Keratinocyte (primary cell): Measurements from ENCODE around the gene GFY. TPM values are rescaled to one million over a fixed set of nuclear protein-coding genes. Genes with fewer than 3 reads are reported as not detected.

Source experiments
- DNase-seq: peaks from one replicate; pipeline ENCODE4 v3.0.0-alpha.2; 2011; ENCODE audit warnings: low read depth, missing footprints, low spot score
- FAIRE-seq: peaks from 2 replicates; lab custom pipeline; 2011; peaks lifted over from hg19 to GRCh38; lab: Jason Lieb, UNC
- H2AFZ ChIP-seq: 2 replicates; pipeline ENCODE4 v1.6.0; 2012; ENCODE audit warnings: low read length, control low read depth, inconsistent platforms; ENCODE audit not compliant: control insufficient read depth
- H3K27ac ChIP-seq: 2 replicates; pipeline ENCODE4 v1.5.1; 2011; ENCODE audit warnings: low read length; ENCODE audit not compliant: control insufficient read depth, insufficient read depth
- H3K27me3 ChIP-seq: 3 replicates; pipeline ENCODE4 v1.6.0; 2011; ENCODE audit warnings: low read length; ENCODE audit not compliant: control insufficient read depth, insufficient read depth; ENCODE audit errors: extremely low read depth
- H3K36me3 ChIP-seq, 2 experiments: 2 replicates in 1 of 2; 3 replicates in 1 of 2; pipeline ENCODE4 v1.5.1; 2011; ENCODE audit warnings: low read length in 2 of 2, mild to moderate bottlenecking in 1 of 2; ENCODE audit not compliant: control insufficient read depth in 2 of 2, insufficient read depth in 2 of 2; ENCODE audit errors: extremely low read depth in 1 of 2
- H3K4me1 ChIP-seq: 3 replicates; pipeline ENCODE4 v1.5.1; 2011; ENCODE audit warnings: low read length; ENCODE audit not compliant: control insufficient read depth, insufficient read depth; ENCODE audit errors: extremely low read depth
- H3K4me2 ChIP-seq: 3 replicates; pipeline ENCODE4 v1.6.0; 2011; ENCODE audit warnings: low read depth, low read length; ENCODE audit not compliant: control insufficient read depth, insufficient read depth; ENCODE audit errors: extremely low read depth
- H3K4me3 ChIP-seq, 3 experiments: fragments of 200-600 bp in 1 of 3; sonication (generic) in 1 of 3; 2 replicates in 2 of 3; 3 replicates in 1 of 3; pipeline ENCODE4 v1.5.1; 2011 to 2016; ENCODE audit warnings: low read length in 3 of 3, mild to moderate bottlenecking in 3 of 3, control low read depth in 2 of 3, inconsistent platforms in 1 of 3, low read depth in 1 of 3, mixed read lengths in 1 of 3, mixed run types in 1 of 3, moderate library complexity in 1 of 3; ENCODE audit not compliant: control insufficient read depth in 2 of 3, insufficient read depth in 2 of 3; ENCODE audit errors: extremely low read depth in 1 of 3
- H3K79me2 ChIP-seq: 2 replicates; pipeline ENCODE4 v1.6.0; 2012; ENCODE audit warnings: low read length; ENCODE audit not compliant: control insufficient read depth, insufficient read depth
- H3K9ac ChIP-seq: 3 replicates; pipeline ENCODE4 v1.6.0; 2011; ENCODE audit warnings: low read length; ENCODE audit not compliant: control insufficient read depth, insufficient read depth; ENCODE audit errors: extremely low read depth
- H3K9me1 ChIP-seq: 3 replicates; pipeline ENCODE4 v1.6.0; 2011; ENCODE audit warnings: low read length; ENCODE audit not compliant: control insufficient read depth, insufficient read depth; ENCODE audit errors: extremely low read depth
- H3K9me3 ChIP-seq: 2 replicates; pipeline ENCODE4 v1.5.1; 2012; ENCODE audit warnings: low read depth, low read length; ENCODE audit not compliant: control insufficient read depth
- H4K20me1 ChIP-seq: 3 replicates; pipeline ENCODE4 v1.6.0; 2011; ENCODE audit warnings: low read length; ENCODE audit not compliant: control insufficient read depth, insufficient read depth; ENCODE audit errors: extremely low read depth
- CTCF ChIP-seq, 3 experiments: IDR thresholded peaks in 1 of 3; conservative IDR thresholded peaks in 1 of 3; optimal IDR thresholded peaks in 1 of 3; 2 replicates in 2 of 3; 3 replicates in 1 of 3; pipeline versions ENCODE3 to v1.5.1; 2011; ENCODE audit warnings: low read length in 3 of 3, mild to moderate bottlenecking in 3 of 3, moderate library complexity in 2 of 3, control low read depth in 1 of 3, inconsistent platforms in 1 of 3; ENCODE audit not compliant: insufficient read depth in 2 of 3; ENCODE audit errors: extremely low read depth in 1 of 3
- EZH2 ChIP-seq: IDR thresholded peaks from one replicate; pipeline ENCODE4 v1.6.1; 2012; ENCODE audit warnings: inconsistent platforms, mild to moderate bottlenecking, low read length, moderate library complexity
- dilution Hi-C: fragments of 300-500 bp; cut with MboI; formaldehyde crosslinking; loops from one replicate; pipeline ENCODE4 v1.7.0; 2020; ENCODE audit warnings: low sequenced_read_pairs; ENCODE audit not compliant: extremely low pct_ligation_motif_present
- polyA plus RNA-seq, 5 experiments: library from polyadenylated mRNA; depleted of rRNA in 3 of 5; stranded (reverse) in 3 of 5; stranded (forward) in 1 of 5; unstranded in 1 of 5; fragments of >200 nt; gene quantifications; 1 replicate in 1 of 5; 2 replicates in 3 of 5; 3 replicates in 1 of 5; pipeline versions ENCODE4 v1.2.1 to v1.2.3, GENCODE V29; 2011 to 2012; ENCODE audit warnings: missing spikeins in 2 of 5, low read depth in 1 of 5, low replicate concordance in 1 of 5

The GFY gene
- polyA plus RNA-seq, 1 donor (not counting 4 experiments of a cell fraction or from before 2014, with no cell fraction given), result not detected

GRCh38 chr19:49403404-49404187, 21.6 kb upstream of the GFY start:
- H3K27me3 ChIP-seq, result peaks cover 4% of the 10 kb centered on the region
- H3K9ac ChIP-seq, result no peak overlapping the region
- no peak for FAIRE-seq
- no peak overlapping the region for H3K4me3 ChIP-seq
- H3K9me3 ChIP-seq, result no peaks in the 10 kb centered on the region
- no peak overlapping the region for H2AFZ ChIP-seq
- H3K4me2 ChIP-seq, result no peak overlapping the region
- no peaks in the 10 kb centered on the region for H4K20me1 ChIP-seq
- no peak for DNase-seq
- H3K27ac ChIP-seq, result no peak overlapping the region
- dilution Hi-C loops, result no loop called here
- H3K4me1 ChIP-seq, result peaks cover under 1% of the 10 kb centered on the region
- TF ChIP-seq EZH2, result no peak
- TF ChIP-seq CTCF (optimal IDR thresholded peaks at IDR 0.05 in 1 of 3, IDR thresholded peaks at IDR 0.05 in 1 of 3, conservative IDR thresholded peaks at IDR 0.05 in 1 of 3; ENCODE audit: extremely low read depth in 1 of 3, insufficient read depth in 2 of 3, low read length in 3 of 3), result no peak
- H3K79me2 ChIP-seq, result no peaks in the 10 kb centered on the region
- H3K36me3 ChIP-seq, result no peaks in the 10 kb centered on the region
- no peaks in the 10 kb centered on the region for H3K9me1 ChIP-seq

- FAIRE-seq, result no peak
- H4K20me1 ChIP-seq, result no peaks in the 10 kb centered on the region
- H3K27ac ChIP-seq, result no peak overlapping the region
These were observed 18.1 kb upstream of the GFY start for GRCh38 chr19:49407079-49407478.

More at GRCh38 chr19:49407079-49407478, 18.1 kb upstream of the GFY start:
- Histone ChIP-seq H3K9me1 (no peaks in the 10 kb centered on the region), H3K4me1 (peaks cover 6% of the 10 kb centered on the region), H3K79me2 (no peaks in the 10 kb centered on the region), H3K9me3 (no peaks in the 10 kb centered on the region), H2AFZ (no peak overlapping the region), H3K4me2 (no peak overlapping the region), H3K9ac (no peak overlapping the region), H3K36me3 (no peaks in the 10 kb centered on the region), H3K4me3 (no peak overlapping the region), H3K27me3 (no peaks in the 10 kb centered on the region)
- DNase-seq, result no peak
- TF ChIP-seq EZH2 (no peak), CTCF (optimal IDR thresholded peaks at IDR 0.05 in 1 of 3, IDR thresholded peaks at IDR 0.05 in 1 of 3, conservative IDR thresholded peaks at IDR 0.05 in 1 of 3; ENCODE audit: extremely low read depth in 1 of 3, insufficient read depth in 2 of 3, low read length in 3 of 3) (no peak)
- dilution Hi-C loops, result no loop called here
